Right ventricle myocardium superior (tissue), 1 donor: ENCODE data around the gene MCAM. TPM values are rescaled to one million over a fixed set of nuclear protein-coding genes. Genes with fewer than 3 reads are reported as not detected.

Experiments used
- ATAC-seq: fragments of 200-7000 bp; cut with Tn5 transposase; one replicate; pipeline ENCODE4 v1.9.1; 2020; ENCODE audit warnings: mild to moderate bottlenecking; ENCODE audit not compliant: poor library complexity
- DNase-seq: peaks from one replicate; pipeline ENCODE4 v3.0.0-alpha.2; 2020
- intact Hi-C: fragments of 100-400 bp; cut with DNase I; formaldehyde crosslinking; loops from one replicate; pipeline ENCODE4 v1.11.2; 2022
- long read RNA-seq: library from polyadenylated mRNA; unstranded; transcript quantifications from one replicate; pipeline ENCODE4 v2.0.0, GENCODE V29; 2021
- total RNA-seq: library from RNA; stranded (reverse); fragmentation: NEBNext Ultra II Directional; extraction: Animal tissue kit (Norgen Biotek cat#: 25700); gene quantifications from one replicate; pipeline ENCODE4 v1.2.1, GENCODE V29; 2021
- donor health status: DM: no; HTN: yes; CAD: no; lungs with severe emphysema.

MCAM gene
- total RNA-seq, result 41.9 TPM
- long read RNA-seq, transcript MCAM-201 (16 exons, 3,313 nt), result major isoform, 41 of 83 reads
- long read RNA-seq, partial matches to known transcripts, result 15 of 83 reads
- long read RNA-seq, other reads (novel, unspliced or antisense), result 26 of 83 reads

- intact Hi-C loops, result no loop called here
- peak; percentile 38 for ATAC-seq
- no peak for DNase-seq
Observed at GRCh38 chr11:119316729-119317591, at the start of gene MCAM. TSS of gene MCAM (minus strand) at chr11:119317130. CDS start at chr11:119317101, 29 bp downstream.

- intact Hi-C loops, result no loop called here
- ATAC-seq (peak; percentile 4), DNase-seq (no peak)
Observed at GRCh38 chr11:119365071-119365591, 48.2 kb upstream of the MCAM start.

GRCh38 chr11:119363851-119364590 is 47.1 kb upstream of the MCAM start:
- ATAC-seq (peak; percentile 60), DNase-seq (peak; percentile 79)
- intact Hi-C loops, result no loop called here

GRCh38 chr11:119363081-119363850 is 46.3 kb upstream of the MCAM start:
- DNase-seq (peak; percentile 64), ATAC-seq (peak; percentile 45)
- intact Hi-C loops, result no loop called here

GRCh38 chr11:119362741-119363080 is 45.8 kb upstream of the MCAM start:
- no peak for ATAC-seq
- intact Hi-C loops, result no loop called here
- no peak for DNase-seq

GRCh38 chr11:119361941-119362725 is 45.2 kb upstream of the MCAM start:
- no peak for DNase-seq
- intact Hi-C loops, result no loop called here
- ATAC-seq, result peak; percentile 10

- ATAC-seq (peak; percentile 57), DNase-seq (peak; percentile 79)
- intact Hi-C loops, result no loop called here
Observed at GRCh38 chr11:119361056-119361787, 44.3 kb upstream of the MCAM start.

GRCh38 chr11:119359365-119360214 is 42.7 kb upstream of the MCAM start:
- intact Hi-C loops, result loop anchor here (10.0 kb wide), 1 partner anchor 115 kb away; no protein-coding TSS in a partner anchor
- peak; percentile 37 for DNase-seq
- no peak for ATAC-seq

GRCh38 chr11:119357074-119357473 is 40.1 kb upstream of the MCAM start:
- intact Hi-C loops, result loop anchor here (10.0 kb wide), 1 partner anchor 118 kb away; no protein-coding TSS in a partner anchor
- peak; percentile 2 for ATAC-seq
- DNase-seq, result no peak

GRCh38 chr11:119356349-119357031 is 39.6 kb upstream of the MCAM start:
- ATAC-seq, result peak; percentile 77
- DNase-seq, result peak; percentile 89
- intact Hi-C loops, result loop anchor here (10.0 kb wide), 1 partner anchor 118 kb away; no protein-coding TSS in a partner anchor

- DNase-seq, result no peak
- ATAC-seq, result no peak
- intact Hi-C loops, result loop anchor here (10.0 kb wide), 1 partner anchor 120 kb away; no protein-coding TSS in a partner anchor
Observed at GRCh38 chr11:119355091-119355843, 38.3 kb upstream of the MCAM start.

- ATAC-seq, result peak; percentile 37
- DNase-seq, result peak; percentile 56
- intact Hi-C loops, result loop anchor here (10.0 kb wide), 1 partner anchor 122 kb away; no protein-coding TSS in a partner anchor
Observed at GRCh38 chr11:119352857-119353260, 35.9 kb upstream of the MCAM start.

GRCh38 chr11:119351232-119351631 is 34.3 kb upstream of the MCAM start:
- intact Hi-C loops, result loop anchor here (10.0 kb wide), 1 partner anchor 124 kb away; no protein-coding TSS in a partner anchor
- ATAC-seq (no peak), DNase-seq (no peak)

GRCh38 chr11:119350302-119350701 is 33.4 kb upstream of the MCAM start:
- DNase-seq, result peak; percentile 10
- intact Hi-C loops, result loop anchor here (10.0 kb wide), 1 partner anchor 124 kb away; no protein-coding TSS in a partner anchor
- ATAC-seq, result no peak
